ENCODE data around the gene LAMA3. TPM values are rescaled to one million over a fixed set of nuclear protein-coding genes. Genes with fewer than 3 reads are reported as not detected.

LAMA3 gene
- total RNA-seq, 1 experiment from 2014 or later, result 5.6 TPM

DNA sequence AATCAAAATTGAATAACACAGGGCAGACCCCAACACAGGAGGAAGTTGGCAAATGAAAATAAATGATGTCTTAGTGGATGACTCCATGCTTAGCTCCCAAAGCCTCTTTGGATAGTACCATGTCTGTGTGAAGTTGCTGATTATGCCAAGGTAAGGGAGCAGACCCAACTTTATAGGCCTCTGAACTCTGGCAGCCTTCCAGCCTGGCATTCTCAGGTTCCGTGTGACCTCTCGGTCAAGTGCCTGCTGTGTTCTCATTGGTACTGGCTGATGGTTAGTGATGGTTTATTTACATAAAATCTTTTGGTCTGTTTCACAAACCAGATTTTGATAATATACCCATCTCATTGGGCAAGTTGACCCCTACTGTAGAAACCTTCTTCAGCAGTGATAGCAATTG is 213.1 kb downstream of the LAMA3 start:
- Histone ChIP-seq H2AFZ (ENCODE audit: low read depth, low read length, poor library complexity, severe bottlenecking) (no peak overlapping the region), H4K20me1 (ENCODE audit: insufficient read depth) (no peaks in the 10 kb centered on the region), H3K27me3 (ENCODE audit: insufficient read depth, low read length) (no peaks in the 10 kb centered on the region), H3K9me2 (ENCODE audit: insufficient read depth) (no peaks in the 10 kb centered on the region), H3K4me2 (ENCODE audit: low read length) (no peak overlapping the region), H3K36me3 (ENCODE audit: control insufficient read depth in 1 of 2, insufficient read depth in 2 of 2, low read length in 2 of 2) (no peaks in the 10 kb centered on the region), H3K4me1 (ENCODE audit: control insufficient read depth in 1 of 2, insufficient read depth in 2 of 2, low read length in 2 of 2) (no peaks in the 10 kb centered on the region), H3K9me3 (ENCODE audit: control insufficient read depth in 1 of 2, insufficient read depth in 1 of 2, low read depth in 1 of 2, low read length in 2 of 2) (no peaks in the 10 kb centered on the region), H3K4me3 (replicated peaks in 1 of 2; ENCODE audit: low read depth in 1 of 2, low read length in 2 of 2) (no peak overlapping the region), H3K79me2 (ENCODE audit: insufficient read depth, low read length) (no peaks in the 10 kb centered on the region), H3K27ac (ENCODE audit: low read depth, low read length) (no peak overlapping the region), H3K9ac (ENCODE audit: low read length) (no peak overlapping the region)
- no peak for DNase-seq (ENCODE audit: low read depth, low spot score)
- BruUV-seq (replicated peaks), result no TSS peak
- no peak for TF ChIP-seq CEBPB (IDR thresholded peaks at IDR 0.05; ENCODE audit: low read depth)
- no peak for TF ChIP-seq SP1 (IDR thresholded peaks at IDR 0.05; ENCODE audit: low read depth)
- TF ChIP-seq ELF1 (IDR thresholded peaks at IDR 0.05; ENCODE audit: borderline replicate concordance, low read depth), result no peak
- TF ChIP-seq, protein P1, sequence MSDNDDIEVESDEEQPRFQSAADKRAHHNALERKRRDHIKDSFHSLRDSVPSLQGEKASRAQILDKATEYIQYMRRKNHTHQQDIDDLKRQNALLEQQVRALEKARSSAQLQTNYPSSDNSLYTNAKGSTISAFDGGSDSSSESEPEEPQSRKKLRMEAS (IDR thresholded peaks at IDR 0.05), result no peak
- TF ChIP-seq TCF7L2 (IDR thresholded peaks at IDR 0.05; ENCODE audit: borderline replicate concordance, extremely low read depth, insufficient read depth, insufficient read length), result no peak
- TF ChIP-seq SRF (IDR thresholded peaks at IDR 0.05; ENCODE audit: low read depth), result no peak
- no peak for TF ChIP-seq ZNF274 (IDR thresholded peaks at IDR 0.05; ENCODE audit: low read depth, low read length)
- no peak for ATAC-seq
- ChIA-PET POLR2A (no interaction called here), RAD21 (ENCODE audit: low non-redundant PET in 1 of 2, low total read pairs in 2 of 2, uncharacterized antibody in 2 of 2, unreplicated experiment in 2 of 2) (no interaction called here), CTCF (interaction anchor here (1.6 kb wide), 1 partner anchor 16 kb away, joined by 5 read pairs; no protein-coding TSS in a partner anchor)
- intact Hi-C loops (cut with micrococcal nuclease), result no loop called here

- H4K20me1 ChIP-seq (ENCODE audit: insufficient read depth), result no peaks in the 10 kb centered on the region
- no peak overlapping the region for H3K27ac ChIP-seq (ENCODE audit: low read depth, low read length)
- intact Hi-C loops (cut with micrococcal nuclease), result no loop called here
- no peak for TF ChIP-seq ZFX (IDR thresholded peaks at IDR 0.05)
- no peak for TF ChIP-seq CEBPB (IDR thresholded peaks at IDR 0.05; ENCODE audit: low read depth)
- no peak for TF ChIP-seq ZBTB33 (IDR thresholded peaks at IDR 0.05; ENCODE audit: extremely low read depth, insufficient replicate concordance, low read length)
- no peak for TF ChIP-seq SRF (IDR thresholded peaks at IDR 0.05; ENCODE audit: low read depth)
- TF ChIP-seq, protein P2, sequence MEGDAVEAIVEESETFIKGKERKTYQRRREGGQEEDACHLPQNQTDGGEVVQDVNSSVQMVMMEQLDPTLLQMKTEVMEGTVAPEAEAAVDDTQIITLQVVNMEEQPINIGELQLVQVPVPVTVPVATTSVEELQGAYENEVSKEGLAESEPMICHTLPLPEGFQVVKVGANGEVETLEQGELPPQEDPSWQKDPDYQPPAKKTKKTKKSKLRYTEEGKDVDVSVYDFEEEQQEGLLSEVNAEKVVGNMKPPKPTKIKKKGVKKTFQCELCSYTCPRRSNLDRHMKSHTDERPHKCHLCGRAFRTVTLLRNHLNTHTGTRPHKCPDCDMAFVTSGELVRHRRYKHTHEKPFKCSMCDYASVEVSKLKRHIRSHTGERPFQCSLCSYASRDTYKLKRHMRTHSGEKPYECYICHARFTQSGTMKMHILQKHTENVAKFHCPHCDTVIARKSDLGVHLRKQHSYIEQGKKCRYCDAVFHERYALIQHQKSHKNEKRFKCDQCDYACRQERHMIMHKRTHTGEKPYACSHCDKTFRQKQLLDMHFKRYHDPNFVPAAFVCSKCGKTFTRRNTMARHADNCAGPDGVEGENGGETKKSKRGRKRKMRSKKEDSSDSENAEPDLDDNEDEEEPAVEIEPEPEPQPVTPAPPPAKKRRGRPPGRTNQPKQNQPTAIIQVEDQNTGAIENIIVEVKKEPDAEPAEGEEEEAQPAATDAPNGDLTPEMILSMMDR (IDR thresholded peaks at IDR 0.05 in 2 of 3, conservative IDR thresholded peaks at IDR 0.05 in 1 of 3; ENCODE audit: borderline replicate concordance in 1 of 3, insufficient read depth in 1 of 3, low read depth in 2 of 3, low read length in 2 of 3), result no peak
- no peak for TF ChIP-seq SP1 (IDR thresholded peaks at IDR 0.05; ENCODE audit: low read depth)
- TF ChIP-seq, protein P3, sequence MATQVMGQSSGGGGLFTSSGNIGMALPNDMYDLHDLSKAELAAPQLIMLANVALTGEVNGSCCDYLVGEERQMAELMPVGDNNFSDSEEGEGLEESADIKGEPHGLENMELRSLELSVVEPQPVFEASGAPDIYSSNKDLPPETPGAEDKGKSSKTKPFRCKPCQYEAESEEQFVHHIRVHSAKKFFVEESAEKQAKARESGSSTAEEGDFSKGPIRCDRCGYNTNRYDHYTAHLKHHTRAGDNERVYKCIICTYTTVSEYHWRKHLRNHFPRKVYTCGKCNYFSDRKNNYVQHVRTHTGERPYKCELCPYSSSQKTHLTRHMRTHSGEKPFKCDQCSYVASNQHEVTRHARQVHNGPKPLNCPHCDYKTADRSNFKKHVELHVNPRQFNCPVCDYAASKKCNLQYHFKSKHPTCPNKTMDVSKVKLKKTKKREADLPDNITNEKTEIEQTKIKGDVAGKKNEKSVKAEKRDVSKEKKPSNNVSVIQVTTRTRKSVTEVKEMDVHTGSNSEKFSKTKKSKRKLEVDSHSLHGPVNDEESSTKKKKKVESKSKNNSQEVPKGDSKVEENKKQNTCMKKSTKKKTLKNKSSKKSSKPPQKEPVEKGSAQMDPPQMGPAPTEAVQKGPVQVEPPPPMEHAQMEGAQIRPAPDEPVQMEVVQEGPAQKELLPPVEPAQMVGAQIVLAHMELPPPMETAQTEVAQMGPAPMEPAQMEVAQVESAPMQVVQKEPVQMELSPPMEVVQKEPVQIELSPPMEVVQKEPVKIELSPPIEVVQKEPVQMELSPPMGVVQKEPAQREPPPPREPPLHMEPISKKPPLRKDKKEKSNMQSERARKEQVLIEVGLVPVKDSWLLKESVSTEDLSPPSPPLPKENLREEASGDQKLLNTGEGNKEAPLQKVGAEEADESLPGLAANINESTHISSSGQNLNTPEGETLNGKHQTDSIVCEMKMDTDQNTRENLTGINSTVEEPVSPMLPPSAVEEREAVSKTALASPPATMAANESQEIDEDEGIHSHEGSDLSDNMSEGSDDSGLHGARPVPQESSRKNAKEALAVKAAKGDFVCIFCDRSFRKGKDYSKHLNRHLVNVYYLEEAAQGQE (IDR thresholded peaks at IDR 0.05; ENCODE audit: low read depth), result no peak
- no peak for TF ChIP-seq POLR2A (IDR thresholded peaks at IDR 0.05; ENCODE audit: borderline replicate concordance, extremely low read depth, insufficient read depth, insufficient read length)
- no peak for TF ChIP-seq JUND (IDR thresholded peaks at IDR 0.05)
Observed at GRCh38 chr18:23903971-23904370, 214.7 kb downstream of the LAMA3 start.

More at GRCh38 chr18:23903971-23904370, 214.7 kb downstream of the LAMA3 start:
- no peaks in the 10 kb centered on the region for H3K4me1 ChIP-seq (ENCODE audit: control insufficient read depth in 1 of 2, insufficient read depth in 2 of 2, low read length in 2 of 2)
- H3K79me2 ChIP-seq (ENCODE audit: insufficient read depth, low read length), result no peaks in the 10 kb centered on the region
- no peaks in the 10 kb centered on the region for H3K36me3 ChIP-seq (ENCODE audit: control insufficient read depth in 1 of 2, insufficient read depth in 2 of 2, low read length in 2 of 2)
- H3K4me3 ChIP-seq (replicated peaks in 1 of 2; ENCODE audit: low read depth in 1 of 2, low read length in 2 of 2), result no peak overlapping the region
- CTCF ChIA-PET, result no interaction called here
- H3K9ac ChIP-seq (ENCODE audit: low read length), result no peak overlapping the region
- H2AFZ ChIP-seq (ENCODE audit: low read depth, low read length, poor library complexity, severe bottlenecking), result no peak overlapping the region
- no peaks in the 10 kb centered on the region for H3K9me2 ChIP-seq (ENCODE audit: insufficient read depth)
- ATAC-seq (no peak), DNase-seq (ENCODE audit: low read depth, low spot score) (no peak)
- no TSS peak for BruUV-seq (replicated peaks)
- H3K4me2 ChIP-seq (ENCODE audit: low read length), result no peak overlapping the region
- POLR2A ChIA-PET, result no interaction called here
- no peaks in the 10 kb centered on the region for H3K27me3 ChIP-seq (ENCODE audit: insufficient read depth, low read length)
- no peaks in the 10 kb centered on the region for H3K9me3 ChIP-seq (ENCODE audit: control insufficient read depth in 1 of 2, insufficient read depth in 1 of 2, low read depth in 1 of 2, low read length in 2 of 2)
- RAD21 ChIA-PET (ENCODE audit: low non-redundant PET in 1 of 2, low total read pairs in 2 of 2, uncharacterized antibody in 2 of 2, unreplicated experiment in 2 of 2), result no interaction called here

All from HCT116 (cell line).